Measurements from ENCODE around the gene EHBP1.

Gene EHBP1

GRCh38 chr2:63048367-63049171 lies 343.1 kb downstream of the EHBP1 start:
- FAIRE-seq (no peak), DNase-seq (ENCODE audit: low spot score) (no peak)

GRCh38 chr2:63049211-63049969 lies 343.9 kb downstream of the EHBP1 start:
- no peak for FAIRE-seq
- no peak for DNase-seq (ENCODE audit: low spot score)

GRCh38 chr2:63049970-63050333 lies 344.4 kb downstream of the EHBP1 start:
- peak; percentile 55 for DNase-seq (ENCODE audit: low spot score)
- FAIRE-seq, result no peak

- peak; percentile 93 for DNase-seq (ENCODE audit: low spot score)
- FAIRE-seq, result peak; percentile 66
Measured at GRCh38 chr2:63050334-63051041, 345.0 kb downstream of the EHBP1 start, which contains the start of gene OTX1. Gene OTX1 (plus strand): TSS chr2:63050830. CDS start chr2:63052991, 2,161 bp downstream.

- FAIRE-seq (no peak), DNase-seq (ENCODE audit: low spot score) (no peak)
Measured at GRCh38 chr2:63051042-63051794, 345.7 kb downstream of the EHBP1 start.

- no peak for DNase-seq (ENCODE audit: low spot score)
Measured at GRCh38 chr2:63051795-63052333, 346.4 kb downstream of the EHBP1 start.

GRCh38 chr2:63052411-63053080 lies 347.0 kb downstream of the EHBP1 start:
- FAIRE-seq (no peak), DNase-seq (ENCODE audit: low spot score) (no peak)

More at GRCh38 chr2:63051795-63052333, 346.4 kb downstream of the EHBP1 start:
- FAIRE-seq, result no peak

- peak; percentile 23 for FAIRE-seq
- DNase-seq (ENCODE audit: low spot score), result no peak
Measured at GRCh38 chr2:63053081-63053888, 347.8 kb downstream of the EHBP1 start.

- no peak for DNase-seq (ENCODE audit: low spot score)
- no peak for FAIRE-seq
Measured at GRCh38 chr2:63053889-63054602, 348.5 kb downstream of the EHBP1 start.

- FAIRE-seq, result no peak
- no peak for DNase-seq (ENCODE audit: low spot score)
Measured at GRCh38 chr2:63054841-63055225, 349.3 kb downstream of the EHBP1 start.

- FAIRE-seq, result no peak
- DNase-seq (ENCODE audit: low spot score), result no peak
Measured at GRCh38 chr2:63055226-63056106, 350.0 kb downstream of the EHBP1 start.

GRCh38 chr2:63056107-63057050 lies 350.9 kb downstream of the EHBP1 start:
- DNase-seq (ENCODE audit: low spot score) (no peak), FAIRE-seq (no peak)

GRCh38 chr2:63057249-63058143 lies 352.0 kb downstream of the EHBP1 start:
- DNase-seq (ENCODE audit: low spot score) (no peak), FAIRE-seq (no peak)

- FAIRE-seq (no peak), DNase-seq (ENCODE audit: low spot score) (no peak)
Measured at GRCh38 chr2:63058144-63058920, 352.8 kb downstream of the EHBP1 start.

Data from urothelium cell line (cell line).